GM23338 (cell line): ENCODE data around the gene ZDHHC11B.
"Not testable (repeated sequence)": the region's sequence is repeated elsewhere in the genome, so short reads cannot be mapped to it uniquely, and the experiment has no call there.

Experiments
- EZH2phosphoT487 ChIP-seq: fragments of 200-600 bp; sonication (generic); IDR thresholded peaks from one replicate; pipeline ENCODE4 v1.8.1; 2018; ENCODE audit warnings: antibody characterized with exemption; ENCODE audit not compliant: unreplicated experiment
- JUNB ChIP-seq: IDR thresholded peaks from one replicate; pipeline ENCODE4 v1.6.1; 2016; ENCODE audit warnings: antibody characterized with exemption; ENCODE audit not compliant: unreplicated experiment
- STAT1 ChIP-seq: IDR thresholded peaks from one replicate; pipeline ENCODE4 v1.6.1; 2016; ENCODE audit warnings: antibody characterized with exemption; ENCODE audit not compliant: unreplicated experiment
- TF ChIP-seq, protein P1 (sequence below), 2 experiments: fragments of 200-600 bp in 1 of 2; sonication (generic) in 1 of 2; conservative IDR thresholded peaks; 2 replicates each; pipeline versions ENCODE4 v1.5.1 to v1.6.1; 2016 to 2017; ENCODE audit warnings: antibody characterized with exemption in 2 of 2, low read depth in 2 of 2, mild to moderate bottlenecking in 2 of 2, moderate library complexity in 1 of 2

DNA sequence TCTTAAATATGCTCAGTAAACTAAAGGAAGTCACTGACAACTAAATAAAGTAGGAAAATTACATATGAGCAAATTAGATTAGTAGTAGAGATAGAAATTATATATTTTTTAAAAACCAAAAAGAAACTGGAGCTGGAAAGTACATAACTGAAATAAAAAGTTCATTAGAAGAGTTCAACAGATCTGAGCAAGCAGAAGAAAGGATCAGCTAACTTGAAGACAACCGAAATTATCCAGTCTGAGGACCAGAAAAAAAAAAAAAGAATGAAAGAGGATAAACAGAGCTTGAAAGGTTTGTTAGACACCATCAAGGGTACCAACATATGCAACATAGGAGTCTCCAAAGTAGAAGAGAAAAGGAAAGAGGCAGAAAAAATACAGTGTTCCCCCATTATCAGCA, 65.2 kb downstream of the ZDHHC11B start:
- TF ChIP-seq, protein P1, sequence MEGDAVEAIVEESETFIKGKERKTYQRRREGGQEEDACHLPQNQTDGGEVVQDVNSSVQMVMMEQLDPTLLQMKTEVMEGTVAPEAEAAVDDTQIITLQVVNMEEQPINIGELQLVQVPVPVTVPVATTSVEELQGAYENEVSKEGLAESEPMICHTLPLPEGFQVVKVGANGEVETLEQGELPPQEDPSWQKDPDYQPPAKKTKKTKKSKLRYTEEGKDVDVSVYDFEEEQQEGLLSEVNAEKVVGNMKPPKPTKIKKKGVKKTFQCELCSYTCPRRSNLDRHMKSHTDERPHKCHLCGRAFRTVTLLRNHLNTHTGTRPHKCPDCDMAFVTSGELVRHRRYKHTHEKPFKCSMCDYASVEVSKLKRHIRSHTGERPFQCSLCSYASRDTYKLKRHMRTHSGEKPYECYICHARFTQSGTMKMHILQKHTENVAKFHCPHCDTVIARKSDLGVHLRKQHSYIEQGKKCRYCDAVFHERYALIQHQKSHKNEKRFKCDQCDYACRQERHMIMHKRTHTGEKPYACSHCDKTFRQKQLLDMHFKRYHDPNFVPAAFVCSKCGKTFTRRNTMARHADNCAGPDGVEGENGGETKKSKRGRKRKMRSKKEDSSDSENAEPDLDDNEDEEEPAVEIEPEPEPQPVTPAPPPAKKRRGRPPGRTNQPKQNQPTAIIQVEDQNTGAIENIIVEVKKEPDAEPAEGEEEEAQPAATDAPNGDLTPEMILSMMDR (conservative IDR thresholded peaks at IDR 0.05; ENCODE audit: low read depth in 2 of 2), result not testable (repeated sequence)
- not testable (repeated sequence) for TF ChIP-seq STAT1, EZH2phosphoT487, JUNB
